Brain microvascular endothelial cell (primary cell): ENCODE measurements around the gene AP1S3.

Experiments
- DNase-seq: peaks from one replicate; pipeline ENCODE4 v3.0.0-alpha.2; 2020
- H3K27ac ChIP-seq: fragments of 250-450 bp; sonication (Bioruptor Pico); 2 replicates; pipeline ENCODE4 v1.5.1; 2020; ENCODE audit warnings: mild to moderate bottlenecking, moderate library complexity
- H3K27me3 ChIP-seq: fragments of 250-450 bp; sonication (Bioruptor Pico); replicated peaks from 2 replicates; pipeline ENCODE4 v1.5.1; 2020; ENCODE audit warnings: mild to moderate bottlenecking
- H3K36me3 ChIP-seq: fragments of 250-450 bp; sonication (Bioruptor Pico); replicated peaks from 2 replicates; pipeline ENCODE4 v1.5.1; 2020; ENCODE audit warnings: mild to moderate bottlenecking
- H3K4me3 ChIP-seq: 2 replicates; pipeline ENCODE4 v1.5.1; 2011; ENCODE audit warnings: low read depth, mild to moderate bottlenecking, control low read depth, low read length, moderate library complexity
- in situ Hi-C: cut with HindIII; loops from 2 replicates; pipeline ENCODE4 v1.10.0; 2017; ENCODE audit warnings: low sequenced_read_pairs, low pct_ligation_motif_present
- TF ChIP-seq, protein P1 (sequence below): IDR thresholded peaks from 2 replicates; pipeline ENCODE4 v1.5.1; 2011; ENCODE audit warnings: low read depth, mild to moderate bottlenecking, moderate library complexity, low read length, control low read depth, inconsistent platforms; ENCODE audit errors: missing control alignments

AP1S3 gene

DNA sequence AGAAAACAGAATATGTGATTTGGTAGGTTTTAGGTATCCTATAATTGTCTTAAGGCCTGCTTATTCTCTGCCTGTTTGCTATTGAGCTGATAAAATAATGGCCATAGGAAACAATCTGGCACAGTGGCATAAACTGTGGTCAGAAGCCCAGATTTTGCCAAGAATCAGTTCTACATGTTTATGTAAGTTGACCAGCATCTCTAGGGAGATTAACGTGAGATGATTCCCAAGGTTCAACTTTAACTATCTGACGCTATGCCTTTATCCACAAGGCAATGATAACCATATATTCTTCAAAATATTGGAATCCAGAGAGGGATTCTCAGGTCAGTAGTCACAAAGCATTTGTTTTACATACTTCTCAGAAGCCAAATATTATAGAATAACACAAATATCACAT, 25.6 kb downstream of the AP1S3 start:
- TF ChIP-seq, protein P1, sequence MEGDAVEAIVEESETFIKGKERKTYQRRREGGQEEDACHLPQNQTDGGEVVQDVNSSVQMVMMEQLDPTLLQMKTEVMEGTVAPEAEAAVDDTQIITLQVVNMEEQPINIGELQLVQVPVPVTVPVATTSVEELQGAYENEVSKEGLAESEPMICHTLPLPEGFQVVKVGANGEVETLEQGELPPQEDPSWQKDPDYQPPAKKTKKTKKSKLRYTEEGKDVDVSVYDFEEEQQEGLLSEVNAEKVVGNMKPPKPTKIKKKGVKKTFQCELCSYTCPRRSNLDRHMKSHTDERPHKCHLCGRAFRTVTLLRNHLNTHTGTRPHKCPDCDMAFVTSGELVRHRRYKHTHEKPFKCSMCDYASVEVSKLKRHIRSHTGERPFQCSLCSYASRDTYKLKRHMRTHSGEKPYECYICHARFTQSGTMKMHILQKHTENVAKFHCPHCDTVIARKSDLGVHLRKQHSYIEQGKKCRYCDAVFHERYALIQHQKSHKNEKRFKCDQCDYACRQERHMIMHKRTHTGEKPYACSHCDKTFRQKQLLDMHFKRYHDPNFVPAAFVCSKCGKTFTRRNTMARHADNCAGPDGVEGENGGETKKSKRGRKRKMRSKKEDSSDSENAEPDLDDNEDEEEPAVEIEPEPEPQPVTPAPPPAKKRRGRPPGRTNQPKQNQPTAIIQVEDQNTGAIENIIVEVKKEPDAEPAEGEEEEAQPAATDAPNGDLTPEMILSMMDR = no peak
- peak; percentile 32 for DNase-seq
- H3K4me3 ChIP-seq = no peak overlapping the region
- H3K27ac ChIP-seq = no peak overlapping the region
- H3K36me3 ChIP-seq = no peaks in the 10 kb centered on the region
- in situ Hi-C loops = no loop called here
- H3K27me3 ChIP-seq = no peaks in the 10 kb centered on the region

DNA sequence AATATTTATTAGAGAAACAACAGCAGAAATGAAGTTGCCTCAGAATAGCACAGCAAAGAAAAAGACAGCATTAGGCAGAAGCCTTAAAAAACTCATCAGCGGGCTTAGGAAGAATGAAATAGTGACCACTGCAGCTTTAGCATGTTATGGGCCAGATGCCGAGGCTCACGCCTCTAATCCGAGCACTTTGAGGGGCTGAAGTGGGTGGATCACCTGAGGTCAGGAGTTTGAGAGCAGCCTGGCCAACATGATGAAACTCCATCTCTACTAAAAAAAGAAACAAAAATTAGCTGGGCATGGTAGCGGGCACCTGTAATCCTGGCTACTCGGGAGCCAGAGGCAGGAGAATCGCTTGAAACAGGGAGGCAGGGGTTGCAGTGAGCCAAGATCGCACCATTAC, 32.4 kb downstream of the AP1S3 start:
- TF ChIP-seq, protein P1 = no peak
- in situ Hi-C loops = no loop called here
- no peak overlapping the region for H3K4me3 ChIP-seq
- no peaks in the 10 kb centered on the region for H3K27me3 ChIP-seq
- H3K36me3 ChIP-seq = no peaks in the 10 kb centered on the region
- DNase-seq = no peak
- H3K27ac ChIP-seq = no peak overlapping the region

DNA sequence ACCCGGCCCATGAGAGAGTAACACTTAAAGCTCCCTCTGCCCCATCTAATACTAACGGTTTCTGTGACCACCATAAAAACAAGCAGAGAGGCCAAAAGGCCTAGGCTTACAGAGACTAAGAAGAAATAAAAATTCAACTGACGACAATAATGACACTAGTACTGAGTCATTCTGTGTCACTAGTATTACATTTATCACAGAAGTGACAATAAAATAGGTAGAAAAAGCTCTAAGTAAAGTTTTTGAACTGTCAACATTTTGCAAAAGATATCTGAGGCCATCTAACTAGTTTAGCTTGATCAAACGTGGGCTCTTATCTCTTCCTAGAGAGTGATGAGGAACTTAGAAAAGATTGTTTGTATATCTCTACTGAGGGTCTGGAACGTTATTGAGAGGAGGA, 35.6 kb downstream of the AP1S3 start:
- TF ChIP-seq, protein P1 = no peak
- Histone ChIP-seq H3K27me3 (no peaks in the 10 kb centered on the region), H3K36me3 (no peaks in the 10 kb centered on the region), H3K27ac (no peak overlapping the region), H3K4me3 (no peak overlapping the region)
- no peak for DNase-seq
- in situ Hi-C loops = no loop called here

DNA sequence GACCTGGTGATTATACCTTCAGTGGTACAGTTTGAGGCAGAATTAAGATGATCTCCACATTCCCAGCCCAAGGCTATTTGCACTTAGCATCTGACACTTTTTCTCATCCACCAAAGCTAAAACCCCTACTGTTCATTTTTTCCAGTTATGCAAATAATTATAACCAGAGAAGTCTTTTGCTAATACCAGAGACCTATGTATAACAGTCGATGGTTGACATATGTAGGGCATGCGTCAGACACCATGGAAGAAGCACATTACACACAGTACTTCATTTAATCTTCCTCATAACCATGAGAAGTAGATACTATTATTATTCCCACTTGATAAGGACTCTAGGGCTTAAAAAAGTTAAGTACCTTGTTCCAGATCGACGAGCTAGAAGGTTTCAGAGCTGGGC, 36.5 kb downstream of the AP1S3 start:
- H3K27me3 ChIP-seq = no peaks in the 10 kb centered on the region
- in situ Hi-C loops = no loop called here
- no peak overlapping the region for H3K4me3 ChIP-seq
- no peak overlapping the region for H3K27ac ChIP-seq
- TF ChIP-seq, protein P1 = no peak
- no peaks in the 10 kb centered on the region for H3K36me3 ChIP-seq
- DNase-seq = no peak

DNA sequence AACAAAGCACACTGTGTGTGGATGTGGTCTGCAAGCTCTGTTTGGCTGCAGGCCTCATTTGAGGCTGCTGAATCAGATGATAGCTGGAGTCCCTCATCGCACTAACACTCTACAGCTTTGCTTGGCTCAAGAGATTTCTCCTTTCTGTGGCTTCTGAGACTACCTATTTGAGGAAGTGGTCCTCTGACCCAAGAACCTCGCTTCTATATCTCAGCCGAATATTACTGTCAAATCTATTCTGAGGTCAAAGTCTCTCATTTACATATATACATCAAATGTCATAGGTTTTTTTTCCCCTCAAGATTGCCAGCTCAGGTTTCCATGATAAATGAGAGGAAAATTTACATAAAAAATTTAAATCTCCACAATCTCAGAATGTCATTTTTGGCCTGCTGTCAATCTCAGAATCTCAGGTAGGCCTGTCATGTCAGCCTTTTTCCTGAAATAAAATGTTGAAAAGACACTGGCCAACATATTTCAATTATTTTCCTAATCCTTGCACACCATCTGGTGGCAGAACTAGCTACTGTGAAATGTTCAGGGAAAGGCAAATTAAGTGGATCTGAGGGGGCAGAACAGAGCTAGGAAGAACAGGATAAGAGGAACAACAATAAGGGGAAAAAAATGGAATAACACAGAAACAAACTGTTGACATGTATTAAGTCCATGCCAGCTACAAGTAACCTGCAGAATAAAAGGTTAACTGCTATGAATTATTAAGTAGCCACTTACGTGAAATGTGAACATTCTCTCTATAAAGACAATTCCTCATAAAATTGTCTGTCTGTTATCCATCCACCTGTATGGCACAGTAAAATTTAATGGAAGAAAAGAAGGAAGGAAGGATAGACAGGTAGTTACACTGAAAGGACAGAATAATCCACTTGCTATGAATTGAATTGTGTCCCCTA, 39.3 kb downstream of the AP1S3 start:
- no peak overlapping the region for H3K27ac ChIP-seq
- in situ Hi-C loops = no loop called here
- DNase-seq = peak; percentile 45

More for the DNA sequence above, 39.3 kb downstream of the AP1S3 start:
- TF ChIP-seq, protein P1 = peak; percentile 76
- Histone ChIP-seq H3K4me3 (no peak overlapping the region), H3K27me3 (no peaks in the 10 kb centered on the region), H3K36me3 (no peaks in the 10 kb centered on the region)
